Fibroblast of the aortic adventitia (primary cell): ENCODE measurements around the gene PREX1. TPM values are rescaled to one million over a fixed set of nuclear protein-coding genes. Genes with fewer than 3 reads are reported as not detected.
"Not testable (repeated sequence)": the region's sequence is repeated elsewhere in the genome, so short reads cannot be mapped to it uniquely, and the experiment has no call there.

ENCODE experiments used
- DNase-seq: peaks from one replicate; pipeline ENCODE4 v3.0.0-alpha.2; 2010; ENCODE audit warnings: low read depth
- H3K4me3 ChIP-seq: 2 replicates; pipeline ENCODE4 v1.5.1; 2011; ENCODE audit warnings: low read depth, mild to moderate bottlenecking, control low read depth, low read length, moderate library complexity
- CTCF ChIP-seq: IDR thresholded peaks from 2 replicates; pipeline ENCODE4 v1.5.1; 2011; ENCODE audit warnings: mild to moderate bottlenecking, low read length, control low read depth, inconsistent platforms; ENCODE audit not compliant: insufficient read depth
- total RNA-seq: library from RNA; depleted of rRNA; stranded (reverse); fragments of >200 nt; gene quantifications from 2 replicates; pipeline ENCODE4 v1.2.3, GENCODE V29; 2012; ENCODE audit warnings: low replicate concordance

Gene PREX1
- total RNA-seq: 3.5 and 13.0 TPM in 2 replicates

DNA sequence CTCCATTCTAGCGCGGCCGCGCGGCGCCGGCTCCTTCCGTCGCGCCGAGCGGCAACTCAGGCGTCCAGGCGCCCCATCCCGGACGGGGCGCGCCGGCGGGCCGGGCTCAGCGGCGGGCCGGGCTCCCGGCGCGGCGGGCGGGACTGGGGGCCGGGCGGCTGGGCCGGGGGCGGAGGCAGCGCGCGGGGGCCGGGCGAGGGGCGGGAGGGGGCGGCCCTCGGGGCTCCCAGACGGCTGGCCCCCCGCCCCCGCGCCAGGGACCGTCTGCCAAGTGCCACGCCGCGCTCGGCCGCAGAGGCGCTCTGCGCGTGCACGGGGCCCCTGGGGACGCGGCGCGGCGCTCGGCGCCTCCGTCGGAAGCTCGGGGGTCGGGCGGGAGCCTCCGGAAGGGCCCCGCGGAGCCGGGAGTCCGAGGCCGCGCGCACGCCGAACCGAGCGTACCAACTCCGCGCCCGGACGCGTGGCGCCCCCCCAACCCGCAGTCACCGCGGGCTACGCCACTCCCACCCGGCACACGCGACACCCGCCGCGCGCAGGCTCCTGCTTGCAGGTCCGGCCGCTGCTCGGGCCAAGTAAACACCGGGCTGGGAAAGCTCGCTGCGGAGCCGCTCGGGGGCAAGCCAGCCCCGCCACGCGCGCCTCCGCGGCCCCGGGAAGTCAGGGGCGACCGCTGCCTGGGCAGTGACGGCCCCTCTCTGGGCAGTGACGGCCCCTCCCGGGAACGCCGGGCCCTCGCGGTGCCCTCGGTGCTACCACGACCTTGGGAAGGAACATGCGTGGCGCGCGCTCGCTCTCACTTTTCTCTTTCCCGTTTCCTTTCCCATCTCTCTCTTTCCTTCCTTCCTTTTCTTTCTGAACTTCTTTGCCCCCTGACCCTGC lies at the start of gene PREX1:
TSS of gene PREX1 (minus strand) at position 145 of the 879 bp plus-strand sequence. CDS start at position 6, 139 bp downstream.
- DNase-seq: peak; percentile 69
- peak within 1 kb of the TSS; percentile 85 for H3K4me3 ChIP-seq
- TF ChIP-seq CTCF: no peak

GRCh38 chr20:48877304-48877703 lies 49.5 kb upstream of the PREX1 start:
- no peak overlapping the region for H3K4me3 ChIP-seq
- no peak for DNase-seq
- TF ChIP-seq CTCF: no peak

GRCh38 chr20:48875914-48876240 lies 48.1 kb upstream of the PREX1 start:
- H3K4me3 ChIP-seq: no peak overlapping the region
- no peak for TF ChIP-seq CTCF
- peak; percentile 60 for DNase-seq

DNA sequence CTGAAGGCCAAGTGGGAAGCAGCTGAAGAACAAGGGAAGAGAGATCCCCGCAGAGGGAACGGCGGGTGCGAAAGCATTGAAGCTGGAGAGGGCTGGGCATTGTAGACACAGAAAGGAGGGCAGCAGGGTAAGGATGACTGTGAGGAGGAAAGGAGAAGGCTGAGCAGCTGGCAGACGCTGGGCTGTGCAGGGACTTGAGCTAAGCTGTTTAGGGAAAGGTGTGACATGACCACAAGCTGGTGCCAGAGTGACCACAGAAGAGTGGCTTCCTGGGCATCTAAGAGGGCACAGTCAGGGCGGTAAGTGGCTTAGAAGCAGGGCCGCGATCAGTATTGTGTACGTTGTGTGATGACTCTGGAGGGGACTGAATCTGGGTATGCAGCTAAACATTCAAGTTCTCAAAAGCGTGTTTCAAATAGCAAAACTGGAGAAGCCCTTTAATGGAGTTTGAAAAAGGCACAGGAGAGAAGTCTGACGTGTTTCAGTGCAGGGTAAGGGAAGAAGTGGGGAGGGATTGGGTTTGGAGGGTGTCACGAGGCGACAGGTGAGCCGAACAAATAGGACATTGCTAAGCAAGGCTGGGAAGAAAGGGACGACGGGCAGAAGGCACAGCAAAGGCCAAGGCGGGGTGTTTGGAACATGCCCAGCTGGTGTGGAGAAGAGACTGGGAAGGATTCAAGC lies 47.6 kb upstream of the PREX1 start:
- no peak overlapping the region for H3K4me3 ChIP-seq
- no peak for TF ChIP-seq CTCF
- DNase-seq: no peak

GRCh38 chr20:48869442-48869841 lies 41.6 kb upstream of the PREX1 start:
- not testable (repeated sequence) for H3K4me3 ChIP-seq, DNase-seq

DNA sequence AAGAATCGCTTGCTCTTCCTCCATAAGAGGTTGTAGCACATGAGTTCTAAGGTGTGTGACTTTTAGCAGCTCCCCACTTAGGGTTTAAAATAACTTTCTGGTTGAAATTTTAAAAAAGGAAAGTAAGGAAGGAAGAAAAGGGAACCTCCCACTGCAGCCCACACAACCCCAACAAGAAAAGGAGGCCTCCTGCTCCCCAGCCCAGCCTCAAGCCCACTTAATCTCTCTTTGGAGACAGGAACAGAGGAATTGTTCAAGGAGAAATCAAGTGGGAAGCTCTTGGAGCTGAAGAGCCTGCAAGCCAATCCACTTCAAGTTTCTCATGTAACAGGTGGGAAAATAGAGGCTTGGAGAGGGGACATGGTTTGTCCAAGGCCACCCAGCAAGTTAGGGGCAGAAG lies 39.1 kb upstream of the PREX1 start:
- no peak for TF ChIP-seq CTCF
- DNase-seq: no peak
- no peak overlapping the region for H3K4me3 ChIP-seq

DNA sequence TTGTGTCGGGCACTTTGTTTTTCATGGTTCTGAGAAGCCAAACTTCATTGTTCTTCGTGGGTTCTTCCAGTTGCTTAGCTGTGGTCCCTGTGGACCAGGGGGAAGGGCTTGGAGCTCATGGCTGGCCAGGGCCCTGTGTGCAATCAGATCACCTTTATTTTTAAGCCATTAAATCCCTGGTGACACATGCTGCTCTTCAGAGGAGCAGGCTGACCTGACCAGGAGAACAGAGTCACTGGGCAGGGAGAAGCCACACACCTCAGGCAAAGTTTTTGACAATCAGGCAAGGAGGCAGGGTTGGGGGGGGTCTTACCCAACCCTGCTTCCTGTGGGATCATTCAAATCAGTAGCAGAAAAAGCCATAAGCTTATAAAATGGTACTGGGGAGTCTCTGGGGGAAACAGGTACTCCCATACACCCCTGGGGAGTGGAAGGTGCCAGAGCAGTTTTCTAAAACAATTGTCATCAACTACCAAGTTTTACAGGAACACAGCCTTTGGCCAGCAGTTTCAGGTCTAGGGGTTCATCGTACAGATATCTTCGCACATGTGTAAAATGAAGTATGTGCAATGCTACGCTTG lies 37.0 kb upstream of the PREX1 start:
- DNase-seq: no peak
- TF ChIP-seq CTCF: no peak
- no peak overlapping the region for H3K4me3 ChIP-seq
